Effector CD8-positive, alpha-beta T cell (primary cell): ENCODE data around the gene ARID3B.
A peak's percentile ranks its signal among the peaks of the same experiment; 100 is the strongest.
"Not testable (repeated sequence)": the region's sequence is repeated elsewhere in the genome, so short reads cannot be mapped to it uniquely, and the experiment has no call there.

Experiments
- DNase-seq: peaks from one replicate; lab custom pipeline; 2025; lab: John Stamatoyannopoulos, UW

ARID3B gene

GRCh38 chr15:74620636-74621545 is 79.9 kb downstream of the ARID3B start:
- DNase-seq = peak; percentile 60

GRCh38 chr15:74621546-74621920 is 80.5 kb downstream of the ARID3B start:
- no peak for DNase-seq

- no peak for DNase-seq
Measured at GRCh38 chr15:74621936-74622335, 80.9 kb downstream of the ARID3B start.

- DNase-seq = no peak
Measured at GRCh38 chr15:74622758-74623157, 81.7 kb downstream of the ARID3B start.

GRCh38 chr15:74624020-74624602 is 83.1 kb downstream of the ARID3B start:
- DNase-seq = no peak

- DNase-seq = no peak
Measured at GRCh38 chr15:74625693-74626092, 84.7 kb downstream of the ARID3B start.

GRCh38 chr15:74626336-74626735 is 85.3 kb downstream of the ARID3B start:
- DNase-seq = no peak

GRCh38 chr15:74626752-74627692 is 86.0 kb downstream of the ARID3B start:
- no peak for DNase-seq

- no peak for DNase-seq
Measured at GRCh38 chr15:74627766-74628165, 86.7 kb downstream of the ARID3B start.

- DNase-seq = no peak
Measured at GRCh38 chr15:74628199-74628598, 87.2 kb downstream of the ARID3B start.

- DNase-seq = no peak
Measured at GRCh38 chr15:74628949-74629348, 87.9 kb downstream of the ARID3B start.

- not testable (repeated sequence) for DNase-seq
Measured at GRCh38 chr15:74629696-74630095, 88.7 kb downstream of the ARID3B start.

GRCh38 chr15:74630284-74631086 is 89.5 kb downstream of the ARID3B start:
- no peak for DNase-seq

GRCh38 chr15:74631087-74631385 is 90.0 kb downstream of the ARID3B start:
- DNase-seq = no peak

- no peak for DNase-seq
Measured at GRCh38 chr15:74631408-74631807, 90.4 kb downstream of the ARID3B start.

- peak; percentile 37 for DNase-seq
Measured at GRCh38 chr15:74631935-74632560, 91.0 kb downstream of the ARID3B start.

GRCh38 chr15:74632601-74633000 is 91.6 kb downstream of the ARID3B start:
- no peak for DNase-seq

- no peak for DNase-seq
Measured at GRCh38 chr15:74633781-74634180, 92.8 kb downstream of the ARID3B start.

- peak; percentile 52 for DNase-seq
Measured at GRCh38 chr15:74635228-74635627, 94.2 kb downstream of the ARID3B start.

GRCh38 chr15:74636984-74637383 is 96.0 kb downstream of the ARID3B start:
- no peak for DNase-seq

- DNase-seq = no peak
Measured at GRCh38 chr15:74641151-74641550, 100.1 kb downstream of the ARID3B start.
